ENCODE measurements around the gene SYNRG.

The SYNRG gene

GRCh38 chr17:37605081-37605480 is 4.1 kb downstream of the SYNRG start:
- no peak for DNase-seq

DNA sequence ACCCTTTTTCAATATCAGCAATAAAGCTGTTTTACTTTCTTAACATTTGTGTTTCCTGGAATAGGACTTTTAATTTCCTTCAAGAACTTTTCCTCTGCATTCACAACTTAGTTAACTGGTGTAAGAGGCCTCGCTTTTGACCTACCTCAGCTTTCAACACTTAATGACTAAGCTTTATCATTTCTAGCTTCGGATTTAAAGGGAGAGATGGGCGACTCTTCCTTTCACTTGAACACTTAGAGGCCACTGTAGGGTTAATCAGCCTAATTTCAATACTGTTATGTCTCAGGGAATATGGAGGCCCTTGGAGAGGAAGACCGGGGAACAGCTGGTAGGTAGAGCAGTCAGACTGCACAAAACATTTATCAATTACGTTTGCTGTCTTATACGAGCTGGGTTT is 4.7 kb downstream of the SYNRG start:
- no peak for DNase-seq

GRCh38 chr17:37598145-37598544 is 11.1 kb downstream of the SYNRG start:
- no peak for DNase-seq

DNA sequence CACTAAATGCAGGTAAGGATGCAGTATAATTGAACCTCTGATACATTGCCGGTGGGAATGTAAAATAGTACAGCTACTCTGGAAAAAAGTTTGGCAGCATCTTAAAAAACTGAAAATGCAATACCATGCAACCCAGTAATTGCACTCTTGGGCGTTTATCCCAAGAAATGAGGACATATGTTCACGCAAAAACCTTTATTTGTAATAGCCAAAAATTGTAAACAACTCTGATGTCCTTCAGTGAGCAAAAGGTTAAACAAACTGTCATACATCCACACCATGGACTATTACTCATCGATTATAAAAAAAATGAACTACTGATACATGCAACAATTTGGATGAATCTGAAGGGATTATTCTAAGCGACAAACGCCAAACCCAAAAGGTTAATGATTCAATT is 16.9 kb downstream of the SYNRG start:
- DNase-seq, result no peak

- no peak for DNase-seq
Observed at GRCh38 chr17:37585066-37585465, 24.2 kb downstream of the SYNRG start.

DNA sequence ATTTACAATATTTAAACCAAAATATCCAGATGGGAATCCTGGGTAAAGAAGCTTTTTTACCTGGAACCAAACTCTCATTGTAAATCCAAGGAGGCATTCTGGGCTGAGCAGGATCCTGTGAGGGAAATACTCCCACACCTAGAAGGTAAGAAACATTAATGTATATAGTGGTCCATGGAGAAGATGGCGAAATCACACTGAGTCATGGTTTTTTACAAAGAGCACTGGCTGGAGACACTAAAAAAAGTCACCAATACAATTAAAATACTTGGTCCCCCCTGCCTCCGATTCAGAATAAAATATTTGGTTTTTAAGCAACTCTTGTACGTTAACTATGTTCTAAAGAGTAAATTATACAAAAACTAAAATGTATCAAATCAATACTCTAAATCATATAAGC is 32.9 kb downstream of the SYNRG start:
- DNase-seq, result no peak

DNA sequence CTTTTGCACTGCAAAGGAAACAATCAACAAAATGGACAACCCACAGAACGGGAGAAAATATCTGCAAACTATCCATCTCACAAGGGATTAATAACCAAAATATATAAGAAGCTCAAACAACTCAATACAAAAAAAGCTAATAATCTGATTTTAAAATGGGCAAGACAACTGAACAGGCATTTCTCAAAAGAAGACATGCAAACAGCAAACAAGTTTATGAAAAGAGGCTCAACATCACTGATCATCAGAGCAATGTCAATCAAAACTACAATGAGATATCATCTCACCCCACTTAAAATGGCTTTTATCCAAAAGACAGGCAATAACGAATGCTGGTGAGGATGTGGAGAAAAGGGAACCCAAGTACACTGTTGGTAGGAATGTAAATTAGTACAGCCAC is 34.8 kb downstream of the SYNRG start:
- DNase-seq, result no peak

GRCh38 chr17:37571674-37572073 is 37.5 kb downstream of the SYNRG start:
- DNase-seq, result no peak

DNA sequence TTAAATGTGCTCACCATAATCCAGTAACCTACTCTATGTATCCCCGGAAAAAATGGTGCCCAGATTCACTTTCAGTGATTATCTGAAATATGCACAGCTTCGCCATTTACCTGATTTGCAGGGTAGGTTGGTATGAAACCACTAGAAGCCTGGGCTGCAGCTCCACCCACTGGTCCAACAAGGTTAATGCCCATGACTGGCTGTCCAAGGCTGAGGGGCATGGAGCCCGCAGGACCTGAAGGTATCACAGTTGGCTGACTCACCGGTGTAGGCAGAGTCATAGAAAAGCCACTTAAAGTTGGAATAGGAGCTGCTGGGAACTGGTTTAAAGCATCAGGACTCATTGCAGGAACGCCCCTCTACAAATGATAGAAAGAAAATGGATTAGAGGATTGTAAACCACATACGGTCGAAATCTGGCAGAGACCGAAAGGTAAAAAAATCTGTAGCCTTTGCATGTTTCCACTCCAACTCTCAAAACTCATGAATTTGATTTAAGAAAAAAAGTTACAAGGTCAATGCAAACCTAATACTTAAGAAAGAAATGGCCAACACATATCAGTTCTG is 38.6 kb downstream of the SYNRG start:
- peak; percentile 14 to 21 for DNase-seq

DNA sequence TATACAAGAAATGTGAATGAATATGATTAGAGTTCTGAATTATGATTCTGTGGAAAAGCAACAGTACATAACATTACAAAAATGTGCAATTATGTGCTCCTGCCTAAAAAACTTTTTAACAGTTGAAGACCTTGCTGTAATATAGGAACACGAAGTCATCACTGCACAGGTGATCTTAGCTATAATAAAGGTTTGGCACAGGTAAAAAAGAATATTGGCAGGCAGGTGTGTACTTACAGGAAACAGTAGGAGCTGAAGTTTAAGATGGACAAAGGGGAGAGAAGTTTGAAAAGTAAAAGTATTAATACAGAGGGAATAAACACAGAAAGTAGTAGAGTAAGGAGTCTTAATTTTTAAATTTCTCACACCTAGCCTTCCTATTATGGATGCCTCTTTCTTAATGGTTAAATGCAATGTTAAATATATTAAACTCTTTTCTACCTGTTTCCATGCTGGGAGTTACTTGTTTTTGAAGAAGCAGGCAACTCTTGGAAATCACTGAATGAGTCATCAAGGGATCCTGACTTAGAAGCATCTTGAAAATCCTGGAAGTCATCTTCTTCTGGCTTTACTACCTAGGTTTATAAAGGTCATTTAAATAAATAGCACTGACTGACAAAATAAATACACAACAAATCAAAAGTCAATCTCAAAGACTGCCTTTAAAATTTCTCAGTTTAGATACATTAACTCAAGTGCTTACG is 40.7 kb downstream of the SYNRG start:
- DNase-seq, result no peak

DNA sequence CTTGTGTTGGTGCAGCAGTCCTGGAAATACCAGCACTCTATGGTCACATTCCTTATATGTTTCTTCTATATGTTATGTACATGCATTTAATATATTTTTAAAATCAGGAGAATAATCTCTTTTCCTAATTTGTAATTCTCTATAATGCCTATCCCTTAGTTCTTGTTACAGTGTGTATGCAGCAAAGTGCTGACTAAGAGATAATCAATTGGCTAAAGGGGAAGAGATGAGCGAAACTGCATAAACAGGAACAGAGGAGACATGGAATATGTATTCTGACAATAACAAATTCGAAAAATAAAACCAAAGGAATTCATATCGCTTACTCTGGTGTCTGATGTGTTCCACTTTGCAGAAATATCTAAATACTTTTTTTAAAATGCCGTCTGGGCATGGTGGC is 41.7 kb downstream of the SYNRG start:
- DNase-seq, result no peak

- DNase-seq, result no peak
Observed at GRCh38 chr17:37567137-37567536, 42.1 kb downstream of the SYNRG start.

DNA sequence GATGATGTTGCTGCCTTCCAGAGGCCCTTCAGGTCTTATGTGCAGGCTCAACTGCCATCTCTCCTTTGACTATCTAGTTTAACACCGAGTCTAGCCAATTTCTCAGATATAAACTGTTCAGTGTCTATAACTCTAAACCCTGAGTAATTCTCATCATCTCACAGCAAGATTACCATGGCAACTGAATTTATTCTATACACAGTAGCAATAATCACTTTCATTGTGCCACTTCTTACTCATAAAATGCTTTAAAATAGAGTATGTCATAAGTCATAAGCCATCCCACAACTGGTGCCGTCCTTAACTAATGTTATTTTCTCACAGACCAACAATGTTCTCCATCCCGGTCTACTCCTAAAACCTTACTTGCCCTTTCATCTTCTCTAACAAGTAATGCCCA is 45.0 kb downstream of the SYNRG start:
- no peak for DNase-seq

DNA sequence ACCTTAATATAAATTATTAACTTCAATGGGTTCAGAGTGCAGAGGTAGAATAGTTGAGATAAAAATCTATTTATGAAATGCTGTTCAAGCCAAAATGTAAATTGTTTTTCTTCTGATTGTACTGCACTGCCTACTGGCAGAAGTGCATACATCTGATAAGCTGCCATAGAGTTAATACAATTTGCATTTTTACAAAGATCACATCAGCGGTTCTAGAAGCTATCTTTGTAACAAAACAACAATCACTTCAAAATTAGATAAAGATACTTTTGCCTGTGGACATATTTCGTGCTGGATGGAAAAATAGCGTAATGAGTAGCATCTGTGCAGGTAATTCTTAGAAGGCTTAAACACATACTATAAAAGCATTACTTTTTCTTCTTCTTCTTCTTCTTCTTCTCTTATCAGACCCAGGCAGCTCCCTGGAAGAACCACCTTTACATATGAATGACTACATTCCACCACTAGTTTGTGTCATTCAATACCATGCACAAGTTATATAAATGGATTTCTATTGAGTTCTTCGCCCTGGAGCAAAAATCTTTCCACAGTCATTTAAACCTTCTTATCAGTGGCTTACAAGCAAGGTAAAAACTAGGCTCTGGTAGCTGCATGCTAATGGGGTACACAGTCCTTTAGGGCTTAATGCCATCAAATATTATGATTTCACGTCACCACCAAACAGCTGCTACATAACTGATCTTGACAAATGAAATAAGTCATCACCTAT is 47.0 kb downstream of the SYNRG start:
- DNase-seq, result no peak

DNA sequence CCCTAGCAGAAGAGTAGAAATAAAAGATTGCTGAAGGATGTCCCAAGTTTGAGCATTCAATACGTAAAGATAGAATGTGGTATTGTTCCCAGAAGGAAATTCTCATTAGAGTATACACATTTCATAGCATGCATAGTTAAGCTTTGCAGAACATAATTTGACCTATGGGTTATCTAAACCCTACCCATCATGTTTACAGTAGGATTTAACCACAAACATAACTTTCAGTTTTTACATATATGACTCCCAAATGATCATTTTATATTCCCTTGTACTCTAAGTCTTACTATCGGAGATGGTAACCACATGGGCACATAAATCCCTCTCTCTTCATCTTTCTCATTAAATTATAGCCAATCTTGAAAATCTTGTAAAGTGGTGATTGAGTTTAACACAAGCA is 50.9 kb downstream of the SYNRG start:
- no peak for DNase-seq

- DNase-seq, result no peak
Observed at GRCh38 chr17:37557482-37557881, 51.7 kb downstream of the SYNRG start.

GRCh38 chr17:37555386-37555785 is 53.8 kb downstream of the SYNRG start:
- DNase-seq, result no peak

- no peak for DNase-seq
Observed at GRCh38 chr17:37553401-37553966, 55.7 kb downstream of the SYNRG start.

DNA sequence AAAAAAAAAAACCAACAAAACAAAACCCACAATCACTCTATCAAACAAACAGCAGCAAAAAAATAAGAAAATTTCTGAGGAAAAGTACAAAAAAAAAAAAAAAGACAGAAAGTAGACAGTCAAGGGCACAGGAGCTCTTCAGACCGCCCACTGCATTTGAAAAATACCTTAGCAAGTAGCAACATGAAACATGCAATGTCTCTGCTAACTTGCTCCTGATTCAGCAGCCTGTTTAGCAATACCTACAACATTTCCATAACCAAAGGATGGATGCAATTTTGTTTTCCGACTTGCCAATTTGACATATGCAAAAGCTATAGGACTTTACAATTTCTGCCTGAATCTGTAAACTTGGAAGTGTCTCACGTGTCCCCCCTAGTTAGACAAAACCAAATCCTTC is 57.4 kb downstream of the SYNRG start:
- DNase-seq, result no peak

DNA sequence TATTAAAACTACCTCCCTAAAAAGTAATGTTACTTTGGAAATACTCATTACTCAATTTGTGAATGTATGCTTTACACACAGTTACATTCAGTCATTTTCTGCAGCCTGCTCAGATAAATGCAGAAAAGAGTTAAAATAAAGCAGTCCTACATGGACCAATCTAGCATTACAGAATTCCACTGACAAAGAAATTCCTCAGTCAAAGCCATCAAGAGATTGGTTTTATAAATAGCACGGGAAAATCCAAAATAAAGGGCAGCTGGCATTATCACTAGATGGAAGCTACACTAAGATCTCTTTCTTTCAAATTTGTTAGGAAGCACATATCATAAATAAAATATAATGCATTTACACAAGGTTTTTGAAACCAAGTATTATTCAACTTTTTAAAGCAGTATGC is 61.2 kb downstream of the SYNRG start:
- DNase-seq, result no peak

DNA sequence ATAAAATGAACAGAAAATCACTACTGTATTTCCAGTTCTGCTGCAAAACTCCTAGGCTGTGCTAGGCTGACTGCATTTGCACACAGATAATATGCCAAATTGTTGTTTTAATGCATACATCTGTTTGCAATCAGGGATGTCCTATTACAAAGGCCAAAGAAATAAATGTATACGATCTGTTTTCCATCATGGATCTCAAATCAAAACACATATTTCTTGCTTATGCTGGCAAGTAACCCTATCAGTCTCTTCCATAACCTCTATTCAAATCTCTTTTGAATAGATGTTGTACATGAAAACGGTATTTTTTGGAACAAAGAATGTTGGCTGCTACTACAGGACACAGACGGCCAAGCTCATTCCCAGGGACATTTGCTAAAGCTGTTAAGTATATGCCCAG is 62.9 kb downstream of the SYNRG start:
- DNase-seq, result no peak

- DNase-seq, result no peak
Observed at GRCh38 chr17:37545486-37545885, 63.7 kb downstream of the SYNRG start.

GRCh38 chr17:37543637-37544052 is 65.6 kb downstream of the SYNRG start:
- DNase-seq, result no peak

Measured in CD4-positive, alpha-beta T cell treated with Interleukin-4 for 1 hour (primary cell).